Endothelial cell of umbilical vein (primary cell): ENCODE data around the gene PLXND1. TPM values are rescaled to one million over a fixed set of nuclear protein-coding genes. Genes with fewer than 3 reads are reported as not detected.

ENCODE experiments used
- BruUV-seq: library from RNA; stranded (reverse); fragments of 400-500 nt; replicated peaks from 2 replicates; lab custom pipeline; 2021; lab: Mats Ljungman, UMichigan
- CTCF ChIA-PET: fragments of 300-600, 350-600 bp; sonication (Branson Sonifier 250); formaldehyde crosslinking; loops from one replicate; lab custom pipeline; 2021; ENCODE audit warnings: antibody characterized with exemption, inconsistent platforms; lab: Charles Lee
- POLR2A ChIA-PET: fragments of 300-600, 350-600 bp; sonication (Branson Sonifier 250); formaldehyde crosslinking; loops from one replicate; lab custom pipeline; 2021; ENCODE audit warnings: antibody characterized with exemption, inconsistent platforms; lab: Charles Lee
- DNase-seq: peaks from one replicate; pipeline ENCODE4 v3.0.0-alpha.2; 2011; ENCODE audit warnings: low read depth, low spot score
- FAIRE-seq: peaks from 2 replicates; lab custom pipeline; 2011; peaks lifted over from hg19 to GRCh38; lab: Jason Lieb, UNC
- H2AFZ ChIP-seq: 2 replicates; pipeline ENCODE4 v1.6.0; 2012; ENCODE audit warnings: low read depth, low read length, control low read depth, inconsistent platforms
- H3K27ac ChIP-seq: 2 replicates; pipeline ENCODE4 v1.5.1; 2011; ENCODE audit warnings: low read depth, mild to moderate bottlenecking, control low read depth, low read length, moderate library complexity; ENCODE audit not compliant: insufficient read depth
- H3K27me3 ChIP-seq, 2 experiments: 2 replicates each; pipeline versions ENCODE4 v1.6.0 to v1.6.1; 2011; ENCODE audit warnings: low read length in 2 of 2, mixed read lengths in 1 of 2; ENCODE audit not compliant: control insufficient read depth in 2 of 2, insufficient read depth in 2 of 2
- H3K36me3 ChIP-seq, 2 experiments: 2 replicates in 1 of 2; 3 replicates in 1 of 2; pipeline ENCODE4 v1.5.1; 2011; ENCODE audit warnings: low read length in 2 of 2, mild to moderate bottlenecking in 1 of 2, moderate library complexity in 1 of 2; ENCODE audit not compliant: control insufficient read depth in 2 of 2, insufficient read depth in 2 of 2; ENCODE audit errors: extremely low read depth in 1 of 2
- H3K4me1 ChIP-seq: 3 replicates; pipeline ENCODE4 v1.5.1; 2011; ENCODE audit warnings: mild to moderate bottlenecking, low read length; ENCODE audit not compliant: control insufficient read depth, insufficient read depth; ENCODE audit errors: extremely low read depth
- H3K4me2 ChIP-seq: 2 replicates; pipeline ENCODE4 v1.6.1; 2011; ENCODE audit warnings: low read length, control low read depth, mixed read lengths; ENCODE audit not compliant: insufficient read depth
- H3K4me3 ChIP-seq, 3 experiments: fragments of 200-600 bp in 1 of 3; sonication (generic), shearing (Covaris generic) in 1 of 3; replicated peaks in 1 of 3; 2 replicates each; pipeline ENCODE4 v1.5.1; 2011 to 2016; ENCODE audit warnings: control low read depth in 3 of 3, low read length in 3 of 3, mild to moderate bottlenecking in 2 of 3, inconsistent platforms in 1 of 3, low read depth in 1 of 3, moderate library complexity in 1 of 3; ENCODE audit not compliant: insufficient read depth in 1 of 3
- H3K79me2 ChIP-seq: 2 replicates; pipeline ENCODE4 v1.6.0; 2012; ENCODE audit warnings: low read length, inconsistent platforms; ENCODE audit not compliant: control insufficient read depth, insufficient read depth
- H3K9ac ChIP-seq: replicated peaks from 2 replicates; pipeline ENCODE3; 2011; ENCODE audit warnings: low read length, control low read depth; ENCODE audit not compliant: insufficient read depth; ENCODE audit errors: extremely low read depth
- H3K9me1 ChIP-seq: replicated peaks from 3 replicates; pipeline ENCODE4 v1.6.0; 2011; ENCODE audit warnings: mild to moderate bottlenecking, low read length; ENCODE audit not compliant: control insufficient read depth, insufficient read depth; ENCODE audit errors: extremely low read depth
- H3K9me3 ChIP-seq: replicated peaks from 2 replicates; pipeline ENCODE4 v1.5.1; 2012; ENCODE audit warnings: low read length, inconsistent platforms; ENCODE audit not compliant: control insufficient read depth, insufficient read depth
- H4K20me1 ChIP-seq: replicated peaks from 2 replicates; pipeline ENCODE3; 2011; ENCODE audit warnings: mild to moderate bottlenecking, low read length; ENCODE audit not compliant: control insufficient read depth, insufficient read depth; ENCODE audit errors: extremely low read depth
- CTCF ChIP-seq, 2 donors: IDR thresholded peaks; 1 replicate in 1 of 2; 2 replicates in 1 of 2; pipeline ENCODE4 v1.5.1; 2011; ENCODE audit warnings: low read length in 2 of 2, mild to moderate bottlenecking in 2 of 2, moderate library complexity in 2 of 2, control low read depth in 1 of 2, inconsistent platforms in 1 of 2, low read depth in 1 of 2; ENCODE audit not compliant: insufficient read depth in 1 of 2; ENCODE audit errors: extremely low read depth in 1 of 2
- EZH2 ChIP-seq: IDR thresholded peaks from 2 replicates; pipeline ENCODE4 v1.6.1; 2012; ENCODE audit warnings: borderline replicate concordance, low read depth, mild to moderate bottlenecking, moderate library complexity, low read length, inconsistent platforms; ENCODE audit not compliant: severe bottlenecking
- FOS ChIP-seq: IDR thresholded peaks from 2 replicates; pipeline ENCODE4 v1.6.1; 2011; ENCODE audit warnings: mild to moderate bottlenecking, low read length, moderate library complexity, borderline replicate concordance; ENCODE audit not compliant: insufficient read depth
- GATA2 ChIP-seq: IDR thresholded peaks from 2 replicates; pipeline ENCODE4 v1.7.0; 2011; ENCODE audit warnings: low read depth, mild to moderate bottlenecking, moderate library complexity, mixed read lengths, low read length; ENCODE audit not compliant: insufficient read length, insufficient read depth
- JUN ChIP-seq: IDR thresholded peaks from 2 replicates; pipeline ENCODE4 v1.6.1; 2011; ENCODE audit warnings: borderline replicate concordance, low read depth; ENCODE audit not compliant: insufficient read length, insufficient read depth
- MAX ChIP-seq: IDR thresholded peaks from 2 replicates; pipeline ENCODE4 v1.6.1; 2011; ENCODE audit not compliant: insufficient read depth, insufficient read length
- MYC ChIP-seq: IDR thresholded peaks from one replicate; pipeline ENCODE4 v1.6.1; 2011; ENCODE audit warnings: mild to moderate bottlenecking, low read depth, low read length
- POLR2A ChIP-seq: IDR thresholded peaks from 2 replicates; pipeline ENCODE4 v1.6.1; 2012; ENCODE audit warnings: low read depth, mild to moderate bottlenecking, control low read depth, low read length
- POLR2AphosphoS5 ChIP-seq: IDR thresholded peaks from 2 replicates; pipeline ENCODE4 v1.6.1; 2012; ENCODE audit warnings: low read depth, mild to moderate bottlenecking, control low read depth, low read length, moderate library complexity; ENCODE audit not compliant: insufficient read depth
- dilution Hi-C: fragments of 300-500 bp; cut with MboI; formaldehyde crosslinking; loops from one replicate; pipeline ENCODE4 v1.15.0; 2019; ENCODE audit warnings: low sequenced_read_pairs; ENCODE audit not compliant: extremely low pct_ligation_motif_present
- intact Hi-C: fragments of 100-400 bp; cut with micrococcal nuclease; formaldehyde crosslinking; loops from one replicate; pipeline ENCODE4 v1.10.0; 2022
- polyA plus RNA-seq, 4 experiments: library from polyadenylated mRNA; depleted of rRNA in 3 of 4; stranded (reverse) in 3 of 4; unstranded in 1 of 4; fragments of >200 nt; gene quantifications; 2 replicates each; pipeline versions ENCODE4 v1.2.1 to v1.2.3, GENCODE V29; 2011 to 2012; ENCODE audit warnings: missing spikeins in 1 of 4
- total RNA-seq: library from RNA; stranded (reverse); gene quantifications from 2 replicates; pipeline ENCODE4 v1.2.3, GENCODE V29; 2021

PLXND1 gene
- total and polyA plus RNA-seq, 2 donors (not counting 3 experiments of a cell fraction or from before 2014, with no cell fraction given), result 300 to 834 TPM

DNA sequence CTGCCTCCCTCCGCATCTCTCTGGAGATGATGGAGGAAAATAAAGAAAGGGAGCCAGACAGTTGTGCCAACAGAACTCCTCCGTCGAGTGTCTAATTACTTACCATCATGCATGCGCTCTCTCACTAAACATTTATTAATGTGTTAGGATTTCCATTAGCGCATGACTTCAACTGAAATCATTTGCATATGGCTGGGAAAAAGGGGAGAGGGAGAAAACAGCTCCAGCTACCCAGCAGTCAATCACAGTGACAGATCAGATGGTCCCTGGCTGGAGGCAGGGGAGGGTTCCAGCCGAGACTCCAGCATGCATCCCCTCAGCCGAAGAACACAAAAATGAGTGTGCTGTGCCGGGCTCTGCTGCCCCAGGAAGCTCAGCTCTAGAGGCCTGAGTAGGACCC is 84.9 kb downstream of the PLXND1 start:
- dilution Hi-C loops (no loop called here), intact Hi-C loops (no loop called here)
- POLR2A ChIA-PET, result no interaction called here
- Histone ChIP-seq H3K79me2 (no peaks in the 10 kb centered on the region), H3K27ac (no peak overlapping the region), H3K4me2 (no peak overlapping the region), H3K9ac (no peak overlapping the region), H3K27me3 (no peaks in the 10 kb centered on the region), H3K4me3 (no peak overlapping the region), H3K9me1 (no peaks in the 10 kb centered on the region), H3K4me1 (peaks cover 4% of the 10 kb centered on the region), H3K36me3 (peaks cover 0 to 3% of the 10 kb centered on the region in 2 experiments), H4K20me1 (no peaks in the 10 kb centered on the region), H3K9me3 (no peaks in the 10 kb centered on the region), H2AFZ (no peak overlapping the region)
- DNase-seq (no peak), FAIRE-seq (no peak)
- TF ChIP-seq GATA2 (no peak), EZH2 (no peak), POLR2AphosphoS5 (no peak), POLR2A (no peak), CTCF (IDR thresholded peaks at IDR 0.05; ENCODE audit: extremely low read depth in 1 of 2, insufficient read depth in 1 of 2, low read depth in 1 of 2, low read length in 2 of 2) (no peak), MYC (no peak), FOS (no peak), MAX (no peak), JUN (no peak)
- CTCF ChIA-PET, result interaction anchor here (0.7 kb wide), 1 partner anchor 31 kb away, joined by 3 read pairs; no protein-coding TSS in a partner anchor
- BruUV-seq, result no TSS peak
